Mucosa of rectum (tissue), 2 donors: ENCODE results near the gene KCNH3.
"Not testable (repeated sequence)": the region's sequence is repeated elsewhere in the genome, so short reads cannot be mapped to it uniquely, and the experiment has no call there.

ENCODE experiments used
- H3K27ac ChIP-seq, 2 donors: one replicate each; pipeline ENCODE4 v1.7.0; 2013; ENCODE audit warnings: inconsistent platforms in 2 of 2, low read depth in 2 of 2, low read length in 2 of 2
- H3K27me3 ChIP-seq, 2 donors: one replicate each; pipeline ENCODE4 v1.7.0; 2013; ENCODE audit warnings: low read length in 2 of 2; ENCODE audit not compliant: control insufficient read depth in 2 of 2, insufficient read depth in 2 of 2
- H3K36me3 ChIP-seq, 2 donors: one replicate each; pipeline ENCODE4 v1.7.0; 2013; ENCODE audit warnings: low read length in 2 of 2; ENCODE audit not compliant: control insufficient read depth in 2 of 2, insufficient read depth in 2 of 2
- H3K4me1 ChIP-seq, 2 donors: one replicate each; pipeline ENCODE4 v1.7.0; 2013; ENCODE audit warnings: low read length in 2 of 2, mild to moderate bottlenecking in 1 of 2; ENCODE audit not compliant: control insufficient read depth in 2 of 2, insufficient read depth in 2 of 2
- H3K4me3 ChIP-seq, 2 donors: one replicate each; pipeline ENCODE4 v1.7.0; 2013; ENCODE audit warnings: low read length in 2 of 2
- H3K9ac ChIP-seq, 2 donors: one replicate each; pipeline ENCODE4 v1.7.0; 2013; ENCODE audit warnings: low read length in 2 of 2, low read depth in 1 of 2, mild to moderate bottlenecking in 1 of 2
- H3K9me3 ChIP-seq, 2 donors: one replicate each; pipeline ENCODE4 v1.7.0; 2013; ENCODE audit warnings: low read length in 2 of 2; ENCODE audit not compliant: control insufficient read depth in 2 of 2
- donor health status: healthy.
- donor health status: Normal muscosa, but diverticular disease.

KCNH3 gene

GRCh38 chr12:49503674-49504180, 35.1 kb upstream of the KCNH3 start:
- no peak overlapping the region for H3K27ac ChIP-seq
- H3K4me1 ChIP-seq: peaks cover 0 to 2% of the 10 kb centered on the region in 2 donors
- peaks cover 5 to 10% of the 10 kb centered on the region in 2 donors for H3K36me3 ChIP-seq

GRCh38 chr12:49505672-49506071, 33.2 kb upstream of the KCNH3 start:
- H3K27ac ChIP-seq: no peak overlapping the region

More at GRCh38 chr12:49503674-49504180, 35.1 kb upstream of the KCNH3 start:
- H3K27me3 ChIP-seq: no peaks in the 10 kb centered on the region
- no peak overlapping the region for H3K9ac ChIP-seq
- H3K4me3 ChIP-seq: peak overlapping the region; percentile 8 to 23
- H3K9me3 ChIP-seq: no peaks in the 10 kb centered on the region

GRCh38 chr12:49507139-49507538, 31.7 kb upstream of the KCNH3 start:
- Histone ChIP-seq H3K4me1 (peaks cover 0 to 2% of the 10 kb centered on the region in 2 donors), H3K9ac (no peak overlapping the region), H3K27ac (no peak overlapping the region), H3K4me3 (no peak overlapping the region), H3K9me3 (no peaks in the 10 kb centered on the region), H3K27me3 (no peaks in the 10 kb centered on the region), H3K36me3 (peaks cover 3 to 7% of the 10 kb centered on the region in 2 donors)

More at GRCh38 chr12:49505672-49506071, 33.2 kb upstream of the KCNH3 start:
- H3K36me3 ChIP-seq: peaks cover 3 to 10% of the 10 kb centered on the region in 2 donors
- H3K9me3 ChIP-seq: no peaks in the 10 kb centered on the region
- no peak overlapping the region for H3K9ac ChIP-seq
- H3K4me1 ChIP-seq: peaks cover 0 to 2% of the 10 kb centered on the region in 2 donors
- no peaks in the 10 kb centered on the region for H3K27me3 ChIP-seq
- no peak overlapping the region for H3K4me3 ChIP-seq

GRCh38 chr12:49509681-49510080, 29.1 kb upstream of the KCNH3 start:
- H3K27me3 ChIP-seq, H3K4me1 ChIP-seq, H3K9me3 ChIP-seq, H3K36me3 ChIP-seq, H3K4me3 ChIP-seq, H3K9ac ChIP-seq, H3K27ac ChIP-seq: not testable (repeated sequence)

- Histone ChIP-seq H3K4me3 (no peak overlapping the region), H3K27ac (no peak overlapping the region), H3K27me3 (no peaks in the 10 kb centered on the region), H3K4me1 (no peaks in the 10 kb centered on the region), H3K9me3 (no peaks in the 10 kb centered on the region), H3K9ac (no peak overlapping the region), H3K36me3 (peaks cover 0 to 6% of the 10 kb centered on the region in 2 donors)
Measured at GRCh38 chr12:49511410-49511809, 27.4 kb upstream of the KCNH3 start.

- Histone ChIP-seq H3K27me3 (no peaks in the 10 kb centered on the region), H3K9me3 (no peaks in the 10 kb centered on the region), H3K36me3 (peaks cover 0 to 6% of the 10 kb centered on the region in 2 donors), H3K27ac (no peak overlapping the region), H3K4me1 (no peaks in the 10 kb centered on the region), H3K4me3 (no peak overlapping the region), H3K9ac (no peak overlapping the region)
Measured at GRCh38 chr12:49512546-49512945, 26.3 kb upstream of the KCNH3 start.

GRCh38 chr12:49515266-49515665, 23.6 kb upstream of the KCNH3 start:
- no peaks in the 10 kb centered on the region for H3K27me3 ChIP-seq
- H3K9me3 ChIP-seq: no peaks in the 10 kb centered on the region
- no peaks in the 10 kb centered on the region for H3K4me1 ChIP-seq

GRCh38 chr12:49518914-49519573, 19.8 kb upstream of the KCNH3 start:
- H3K27me3 ChIP-seq: no peaks in the 10 kb centered on the region
- H3K4me1 ChIP-seq: no peaks in the 10 kb centered on the region
- H3K27ac ChIP-seq: no peak overlapping the region
- peaks cover 0 to 6% of the 10 kb centered on the region in 2 donors for H3K36me3 ChIP-seq
- H3K4me3 ChIP-seq: no peak overlapping the region
- no peak overlapping the region for H3K9ac ChIP-seq
- H3K9me3 ChIP-seq: no peaks in the 10 kb centered on the region

More at GRCh38 chr12:49515266-49515665, 23.6 kb upstream of the KCNH3 start:
- H3K27ac ChIP-seq: no peak overlapping the region
- H3K36me3 ChIP-seq: peaks cover 0 to 6% of the 10 kb centered on the region in 2 donors
- H3K4me3 ChIP-seq: no peak overlapping the region
- H3K9ac ChIP-seq: no peak overlapping the region

- no peak overlapping the region for H3K4me3 ChIP-seq
- no peaks in the 10 kb centered on the region for H3K27me3 ChIP-seq
- no peaks in the 10 kb centered on the region for H3K4me1 ChIP-seq
- no peaks in the 10 kb centered on the region for H3K9me3 ChIP-seq
- peaks cover 1 to 7% of the 10 kb centered on the region in 2 donors for H3K36me3 ChIP-seq
- no peak overlapping the region for H3K9ac ChIP-seq
- H3K27ac ChIP-seq: no peak overlapping the region
Measured at GRCh38 chr12:49519574-49519936, 19.3 kb upstream of the KCNH3 start.

GRCh38 chr12:49521389-49521788, 17.4 kb upstream of the KCNH3 start:
- Histone ChIP-seq H3K4me3 (no peak overlapping the region), H3K27ac (no peak overlapping the region), H3K4me1 (no peaks in the 10 kb centered on the region), H3K9ac (no peak overlapping the region), H3K27me3 (no peaks in the 10 kb centered on the region), H3K9me3 (no peaks in the 10 kb centered on the region), H3K36me3 (peaks cover 13 to 15% of the 10 kb centered on the region in 2 donors)
